OCI-LY1 (cell line): Measurements from ENCODE around the gene SLC3A2.
"Not testable (repeated sequence)": the region's sequence is repeated elsewhere in the genome, so short reads cannot be mapped to it uniquely, and the experiment has no call there.

ENCODE experiments used
- H2AFZ ChIP-seq: fragments of 200-600 bp; sonication (generic), shearing (Covaris generic); 2 replicates; pipeline ENCODE4 v1.6.0; 2014; ENCODE audit warnings: antibody characterized with exemption, mild to moderate bottlenecking, low read length
- H3F3A ChIP-seq: fragments of 200-600 bp; sonication (generic), shearing (Covaris generic); 2 replicates; pipeline ENCODE4 v1.6.0; 2014; ENCODE audit warnings: mild to moderate bottlenecking, antibody characterized with exemption, low read length, moderate library complexity; ENCODE audit not compliant: insufficient read depth
- H3K27ac ChIP-seq: fragments of 200-600 bp; sonication (generic); 2 replicates; pipeline ENCODE4 v1.5.1; 2014; ENCODE audit warnings: low read length, mixed run types, mild to moderate bottlenecking, low read depth; ENCODE audit not compliant: poor library complexity, severe bottlenecking
- H3K27me3 ChIP-seq: fragments of 200-600 bp; sonication (generic); 2 replicates; pipeline ENCODE4 v1.6.0; 2014; ENCODE audit warnings: antibody characterized with exemption, mild to moderate bottlenecking, low read length, moderate library complexity; ENCODE audit not compliant: insufficient read depth
- H3K36me3 ChIP-seq: fragments of 200-600 bp; sonication (generic); 2 replicates; pipeline ENCODE4 v1.6.1; 2014; ENCODE audit warnings: mild to moderate bottlenecking, antibody characterized with exemption, low read length, moderate library complexity, mixed read lengths; ENCODE audit not compliant: insufficient read depth
- H3K4me1 ChIP-seq: fragments of 200-600 bp; sonication (generic); 2 replicates; pipeline ENCODE4 v1.5.1; 2014; ENCODE audit warnings: mild to moderate bottlenecking, low read length, moderate library complexity; ENCODE audit not compliant: insufficient read depth, severe bottlenecking
- H3K4me2 ChIP-seq: fragments of 200-600 bp; sonication (generic), shearing (Covaris generic); 2 replicates; pipeline ENCODE4 v1.6.1; 2014; ENCODE audit warnings: low read length
- H3K4me3 ChIP-seq: fragments of 200-600 bp; sonication (generic); 2 replicates; pipeline ENCODE4 v1.5.1; 2014; ENCODE audit warnings: low read length, low read depth, mild to moderate bottlenecking, mixed read lengths; ENCODE audit not compliant: poor library complexity, severe bottlenecking
- H3K79me2 ChIP-seq: fragments of 200-600 bp; shearing (Covaris generic); 2 replicates; pipeline ENCODE4 v1.6.1; 2016; ENCODE audit warnings: mixed run types, low read length, mixed read lengths; ENCODE audit not compliant: insufficient read depth
- H3K9ac ChIP-seq: fragments of 200-600 bp; sonication (generic), shearing (Covaris generic); 2 replicates; pipeline ENCODE4 v1.6.1; 2014; ENCODE audit warnings: mild to moderate bottlenecking, low read length, mixed read lengths
- H3K9me2 ChIP-seq: fragments of 200-600 bp; sonication (generic), shearing (Covaris generic); 2 replicates; pipeline ENCODE4 v1.6.1; 2014; ENCODE audit warnings: low read depth, mild to moderate bottlenecking, low read length, mixed read lengths
- H3K9me3 ChIP-seq: fragments of 200-600 bp; shearing (Covaris generic); 2 replicates; pipeline ENCODE4 v1.6.1; 2014; ENCODE audit warnings: low read length, mixed read lengths
- H4K20me1 ChIP-seq: fragments of 200-600 bp; sonication (generic), shearing (Covaris generic); 2 replicates; pipeline ENCODE4 v1.6.0; 2016; ENCODE audit warnings: mild to moderate bottlenecking, low read length; ENCODE audit not compliant: insufficient read depth
- EZH2 ChIP-seq: fragments of 200-600 bp; sonication (generic), shearing (Covaris generic); IDR thresholded peaks from 2 replicates; pipeline ENCODE4 v1.8.0; 2017; ENCODE audit warnings: borderline replicate concordance, mixed run types, mild to moderate bottlenecking, antibody characterized with exemption, low read length, moderate library complexity, mixed read lengths
- TF ChIP-seq, protein P1 (sequence below): fragments of 200-600 bp; sonication (generic), shearing (Covaris generic); IDR thresholded peaks from 2 replicates; pipeline ENCODE4 v1.5.1; 2017; ENCODE audit warnings: mild to moderate bottlenecking, antibody characterized with exemption, low read length, moderate library complexity, mixed read lengths

Gene SLC3A2

DNA sequence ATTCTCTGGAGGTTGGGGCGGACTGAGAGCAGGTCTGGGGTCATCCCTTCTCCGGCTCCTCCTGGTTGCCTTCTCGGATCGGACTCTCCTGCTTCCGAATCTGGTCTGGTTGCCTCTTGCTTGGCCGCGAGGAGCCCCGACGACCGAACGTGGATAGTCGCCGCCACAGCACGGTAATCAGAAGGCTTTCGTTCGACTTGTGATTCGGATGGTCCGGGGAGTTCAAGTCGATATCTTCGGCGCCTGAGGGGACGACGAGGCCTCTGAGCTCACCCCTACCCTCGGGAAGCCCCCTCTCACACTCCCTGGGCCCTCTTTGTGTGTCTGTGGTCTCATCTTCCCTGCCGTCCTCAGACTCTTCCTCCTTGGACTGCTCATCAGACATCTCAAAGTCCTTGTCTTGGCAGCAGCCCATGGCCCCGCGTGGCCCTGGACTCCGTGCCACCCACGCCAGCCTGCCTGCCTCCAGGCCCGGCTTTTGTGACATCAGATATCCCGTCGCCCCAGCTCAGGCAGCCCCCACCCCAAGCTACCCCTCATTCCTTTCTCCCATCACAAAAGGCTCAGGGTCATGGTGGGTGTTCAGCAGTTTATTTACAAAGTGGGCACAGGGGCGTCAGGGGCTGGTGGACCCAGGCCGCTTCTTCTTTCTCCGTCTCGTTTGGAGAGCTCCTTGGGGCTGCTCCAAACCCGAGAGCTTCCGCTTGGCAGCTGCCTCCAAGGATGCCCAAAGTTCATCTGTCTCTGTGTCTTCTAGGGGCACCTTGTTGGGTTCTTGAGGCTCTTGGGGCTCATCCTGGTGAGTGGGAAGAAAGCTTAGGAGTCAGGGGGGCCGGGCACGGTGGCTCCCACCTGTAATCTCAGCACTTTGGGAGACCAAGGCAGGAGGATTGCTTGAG lies 48.1 kb upstream of the SLC3A2 start, which contains the start of gene TEX54:
TSS of gene TEX54 (minus strand) at position 506 of the 899 bp plus-strand sequence.
- Histone ChIP-seq H3K27me3 (no peaks in the 10 kb centered on the region), H3K4me1 (peaks cover 24% of the 10 kb centered on the region), H3K4me2 (peak within 1 kb of the TSS; percentile 66), H3K9me3 (no peaks in the 10 kb centered on the region), H3K4me3 (peak within 1 kb of the TSS; percentile 81), H3K36me3 (peaks cover 46% of the 10 kb centered on the region), H2AFZ (no peak within 1 kb of the TSS), H3K9ac (peak within 1 kb of the TSS; percentile 81), H3F3A (no peaks in the 10 kb centered on the region), H3K79me2 (peaks cover 15% of the 10 kb centered on the region), H3K9me2 (no peaks in the 10 kb centered on the region), H3K27ac (peak within 1 kb of the TSS; percentile 65), H4K20me1 (no peaks in the 10 kb centered on the region)
- TF ChIP-seq EZH2: no peak
- TF ChIP-seq, protein P1, sequence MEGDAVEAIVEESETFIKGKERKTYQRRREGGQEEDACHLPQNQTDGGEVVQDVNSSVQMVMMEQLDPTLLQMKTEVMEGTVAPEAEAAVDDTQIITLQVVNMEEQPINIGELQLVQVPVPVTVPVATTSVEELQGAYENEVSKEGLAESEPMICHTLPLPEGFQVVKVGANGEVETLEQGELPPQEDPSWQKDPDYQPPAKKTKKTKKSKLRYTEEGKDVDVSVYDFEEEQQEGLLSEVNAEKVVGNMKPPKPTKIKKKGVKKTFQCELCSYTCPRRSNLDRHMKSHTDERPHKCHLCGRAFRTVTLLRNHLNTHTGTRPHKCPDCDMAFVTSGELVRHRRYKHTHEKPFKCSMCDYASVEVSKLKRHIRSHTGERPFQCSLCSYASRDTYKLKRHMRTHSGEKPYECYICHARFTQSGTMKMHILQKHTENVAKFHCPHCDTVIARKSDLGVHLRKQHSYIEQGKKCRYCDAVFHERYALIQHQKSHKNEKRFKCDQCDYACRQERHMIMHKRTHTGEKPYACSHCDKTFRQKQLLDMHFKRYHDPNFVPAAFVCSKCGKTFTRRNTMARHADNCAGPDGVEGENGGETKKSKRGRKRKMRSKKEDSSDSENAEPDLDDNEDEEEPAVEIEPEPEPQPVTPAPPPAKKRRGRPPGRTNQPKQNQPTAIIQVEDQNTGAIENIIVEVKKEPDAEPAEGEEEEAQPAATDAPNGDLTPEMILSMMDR: no peak

DNA sequence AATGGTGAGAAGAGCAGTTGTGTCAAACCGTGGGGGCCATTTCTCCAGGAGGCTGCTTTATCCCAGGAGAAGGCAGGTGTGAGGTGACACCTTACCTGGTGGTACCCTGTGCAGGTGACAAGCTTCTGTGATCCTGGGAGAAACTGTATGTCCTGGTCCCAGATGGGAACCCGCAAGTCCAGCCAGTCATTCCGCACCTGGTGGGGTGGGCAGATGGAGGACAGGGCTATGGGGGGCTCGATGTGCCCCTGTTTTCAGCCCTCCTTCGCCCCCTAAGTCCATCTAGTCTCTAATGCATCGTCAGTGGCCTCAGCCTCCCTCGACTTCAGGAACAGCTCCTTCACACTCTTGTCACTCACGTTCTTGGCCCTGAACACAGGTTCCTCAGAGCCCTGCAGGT lies 45.4 kb upstream of the SLC3A2 start:
- H3K27me3 ChIP-seq: no peaks in the 10 kb centered on the region
- no peaks in the 10 kb centered on the region for H3K9me2 ChIP-seq
- H3K27ac ChIP-seq: no peak overlapping the region
- no peak overlapping the region for H3K4me3 ChIP-seq
- no peaks in the 10 kb centered on the region for H3K9me3 ChIP-seq
- H3K4me1 ChIP-seq: peaks cover 34% of the 10 kb centered on the region
- H3K9ac ChIP-seq: no peak overlapping the region
- no peaks in the 10 kb centered on the region for H3F3A ChIP-seq
- peaks cover 44% of the 10 kb centered on the region for H3K36me3 ChIP-seq
- TF ChIP-seq EZH2: no peak
- TF ChIP-seq, protein P1: no peak
- H2AFZ ChIP-seq: no peak overlapping the region
- H3K79me2 ChIP-seq: peaks cover 25% of the 10 kb centered on the region
- no peaks in the 10 kb centered on the region for H4K20me1 ChIP-seq
- H3K4me2 ChIP-seq: no peak overlapping the region

DNA sequence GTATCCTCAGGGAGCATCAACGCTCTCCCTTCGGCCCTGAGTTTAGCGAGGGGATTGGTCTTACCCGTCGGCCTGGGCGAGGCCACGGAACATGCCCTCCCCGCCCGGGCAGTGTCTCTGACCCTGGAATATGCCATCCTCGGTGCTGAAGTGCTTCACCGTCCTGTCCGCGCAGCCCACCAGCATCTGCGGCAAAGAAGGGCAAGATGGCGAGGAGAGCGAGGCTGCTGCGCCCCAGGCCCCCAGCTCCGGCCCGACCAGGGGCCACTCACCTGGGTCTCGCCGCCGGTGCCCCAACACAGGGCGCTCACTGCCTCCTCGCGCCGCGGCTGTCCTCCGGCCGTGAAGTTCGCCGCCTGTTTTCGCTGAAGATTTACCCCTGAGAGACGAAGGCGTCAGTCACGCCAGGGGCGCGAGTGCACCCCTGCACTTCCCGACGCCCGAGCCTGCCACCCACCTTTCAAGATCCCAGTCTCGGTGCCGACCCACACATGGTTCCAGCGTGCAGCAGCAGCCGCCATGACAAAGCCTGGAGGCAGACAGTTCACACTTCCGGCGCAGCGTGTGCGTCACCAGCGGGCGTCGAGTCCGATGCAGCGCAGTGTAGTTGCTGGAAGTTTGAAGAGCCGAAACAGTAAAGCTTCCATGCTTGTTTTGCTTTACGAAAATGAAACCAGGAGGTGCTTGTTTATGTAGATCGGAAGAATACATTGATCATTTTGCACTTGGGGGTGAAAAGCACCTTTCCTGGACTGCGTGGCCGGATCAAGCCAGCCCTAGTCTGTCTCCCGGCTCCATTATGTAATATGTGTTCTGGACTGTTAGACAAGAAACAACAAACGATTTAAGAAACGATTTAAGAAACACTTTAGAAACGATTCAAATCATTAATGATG lies 41.4 kb upstream of the SLC3A2 start, which contains the start of gene WDR74:
TSS of gene WDR74 (minus strand) at position 541 of the 896 bp plus-strand sequence. CDS start at position 521, 20 bp downstream.
- no peaks in the 10 kb centered on the region for H3F3A ChIP-seq
- peak within 1 kb of the TSS; percentile 81 for H3K4me3 ChIP-seq
- TF ChIP-seq EZH2: no peak
- TF ChIP-seq, protein P1: no peak
- H3K27ac ChIP-seq: peak within 1 kb of the TSS; percentile 95
- no peaks in the 10 kb centered on the region for H4K20me1 ChIP-seq
- H2AFZ ChIP-seq: no peak within 1 kb of the TSS
- no peaks in the 10 kb centered on the region for H3K9me3 ChIP-seq
- H3K27me3 ChIP-seq: no peaks in the 10 kb centered on the region
- H3K36me3 ChIP-seq: peaks cover 35% of the 10 kb centered on the region
- peak within 1 kb of the TSS; percentile 76 for H3K4me2 ChIP-seq
- peaks cover 38% of the 10 kb centered on the region for H3K4me1 ChIP-seq
- peak within 1 kb of the TSS; percentile 86 for H3K9ac ChIP-seq
- peaks cover 18% of the 10 kb centered on the region for H3K79me2 ChIP-seq
- H3K9me2 ChIP-seq: no peaks in the 10 kb centered on the region

DNA sequence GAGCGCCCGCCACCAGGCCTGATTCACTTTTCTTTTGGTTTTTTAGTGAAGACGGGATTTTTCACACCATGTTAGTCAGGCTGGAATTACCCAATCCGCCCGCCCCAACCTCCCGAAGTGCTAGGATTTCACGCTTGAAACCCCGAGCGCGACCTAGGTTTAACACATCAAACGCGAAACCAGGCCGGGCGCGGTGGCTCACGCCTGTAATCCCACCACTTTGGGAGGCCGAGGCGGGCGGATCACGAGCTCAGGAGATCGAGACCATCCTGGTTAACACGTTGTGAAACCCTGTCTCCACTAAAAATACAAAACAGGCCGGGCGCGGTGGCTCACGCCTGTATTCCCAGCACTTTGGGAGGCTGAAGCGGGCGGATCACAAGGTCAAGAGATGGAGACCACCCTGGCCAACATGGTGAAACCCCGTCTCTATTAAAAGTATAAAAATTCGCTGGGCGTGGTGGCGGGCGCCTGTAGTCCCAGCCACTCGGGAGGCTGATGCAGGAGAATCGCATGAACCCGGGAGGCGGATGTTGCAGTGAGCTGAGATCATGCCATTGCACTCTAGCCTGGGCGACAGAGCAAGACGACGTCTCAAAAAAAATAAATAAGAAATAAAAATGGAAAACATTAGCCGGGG lies 39.9 kb upstream of the SLC3A2 start:
- not testable (repeated sequence) for H3K27me3 ChIP-seq, H3K9me2 ChIP-seq, H3F3A ChIP-seq, H3K9me3 ChIP-seq, H2AFZ ChIP-seq, H4K20me1 ChIP-seq
- peaks cover 20% of the 10 kb centered on the region for H3K36me3 ChIP-seq
- peak overlapping the region; percentile 86 for H3K9ac ChIP-seq
- H3K4me3 ChIP-seq: peak overlapping the region; percentile 81
- H3K4me2 ChIP-seq: peak overlapping the region; percentile 76
- peak overlapping the region; percentile 95 for H3K27ac ChIP-seq
- H3K4me1 ChIP-seq: peaks cover 38% of the 10 kb centered on the region
- H3K79me2 ChIP-seq: peaks cover 18% of the 10 kb centered on the region
